Right lung (tissue), 5 donors: ENCODE data around the gene PNKP. TPM values are rescaled to one million over a fixed set of nuclear protein-coding genes. Genes with fewer than 3 reads are reported as not detected.

Source experiments
- DNase-seq, 2 donors: peaks; one replicate each; pipeline ENCODE4 v3.0.0-alpha.2; 2013
- polyA plus RNA-seq, 5 donors: library from polyadenylated mRNA; unstranded; fragments of 120-200 nt; gene quantifications; one replicate each; pipeline versions ENCODE4 v1.2.1 to v1.2.3, GENCODE V29; 2013; ENCODE audit warnings: inconsistent platforms in 1 of 5, low replicate concordance in 1 of 5; ENCODE audit not compliant: insufficient read length in 5 of 5, insufficient read depth in 1 of 5

Gene PNKP
- polyA plus RNA-seq, 5 donors, result 54.1 to 76.4 (median 59.0) TPM

- no peak for DNase-seq
Measured at GRCh38 chr19:49891393-49891792, 24.0 kb upstream of the PNKP start.

DNA sequence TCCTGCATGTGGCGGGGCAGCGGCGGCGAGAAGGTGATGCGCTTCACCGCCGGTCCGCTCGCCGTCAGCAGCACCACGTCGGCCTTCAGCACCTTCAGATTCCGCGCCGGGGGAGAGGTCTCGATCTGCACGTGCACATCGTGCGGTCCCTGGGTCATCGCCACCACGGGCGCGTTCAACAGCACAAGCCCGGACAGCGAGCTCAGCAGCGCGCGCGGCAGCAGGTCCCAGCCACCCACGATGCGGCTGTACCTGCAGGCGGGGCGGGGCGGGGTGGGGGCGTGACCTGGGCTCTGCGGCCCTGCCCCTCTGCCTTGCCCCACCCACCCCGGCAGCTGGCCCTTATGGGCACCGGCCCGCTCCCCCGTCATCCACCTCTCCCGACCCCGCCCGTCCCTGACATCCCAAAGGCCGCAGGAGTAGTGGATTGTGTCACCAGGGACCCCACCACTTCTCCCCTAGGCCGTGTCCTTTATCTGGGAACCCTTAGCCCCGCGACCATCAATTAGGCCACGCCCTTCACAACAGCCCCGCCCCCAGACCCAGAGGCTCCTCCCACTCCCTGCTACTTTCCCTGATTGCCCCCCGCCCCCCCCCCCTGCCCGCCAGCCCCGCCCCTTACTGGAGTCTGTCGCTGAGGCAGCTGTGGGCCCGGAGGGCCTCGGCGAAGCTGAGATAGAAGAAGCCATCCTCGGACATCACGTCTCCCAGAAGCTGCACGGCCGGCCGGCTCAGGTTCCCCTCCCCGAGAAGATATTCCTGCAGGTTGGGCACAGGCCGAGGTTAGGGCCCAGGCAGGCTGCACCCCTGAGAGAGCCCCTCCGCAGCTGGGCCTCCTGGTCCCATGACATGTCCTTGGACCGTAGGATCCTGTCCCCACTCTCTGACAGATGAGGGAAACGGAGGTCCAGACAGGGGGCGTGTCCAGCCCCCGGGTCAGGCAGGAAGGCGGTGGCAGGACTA lies 23.3 kb upstream of the PNKP start:
- no peak for DNase-seq

- peak; percentile 75 to 76 for DNase-seq
Measured at GRCh38 chr19:49889687-49890348, 22.4 kb upstream of the PNKP start.

DNA sequence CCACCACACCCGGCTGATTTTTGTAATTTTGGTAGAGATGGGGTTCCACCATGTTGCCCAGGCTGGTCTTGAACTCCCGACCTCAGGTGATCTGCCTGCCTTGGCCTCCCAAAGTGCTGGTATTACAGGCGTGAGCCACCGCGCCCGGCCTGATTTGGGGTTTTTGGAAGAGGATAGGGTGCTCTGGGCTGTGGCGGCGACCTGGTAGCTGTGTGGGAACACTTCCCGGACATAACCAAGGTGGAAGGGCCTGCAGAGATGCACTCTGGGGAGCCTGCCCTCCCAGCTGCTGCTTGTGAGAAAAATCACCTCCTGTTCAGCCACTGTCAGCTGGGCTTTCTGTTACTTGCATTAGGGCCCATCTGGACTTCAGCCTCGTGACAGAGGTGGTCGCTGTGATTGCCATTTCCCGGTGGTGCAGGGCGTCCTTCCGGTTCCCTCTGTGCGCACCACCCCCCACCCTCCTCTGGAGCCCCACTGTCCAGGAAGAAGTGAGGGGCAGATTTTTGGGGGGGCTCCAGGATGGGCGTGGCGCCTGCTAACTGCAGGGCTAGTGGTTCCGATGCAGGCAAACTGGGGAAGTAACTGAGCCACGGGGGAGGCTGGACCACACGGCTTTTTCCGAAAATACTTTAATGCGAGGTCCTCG lies 21.8 kb upstream of the PNKP start:
- DNase-seq, result no peak

DNA sequence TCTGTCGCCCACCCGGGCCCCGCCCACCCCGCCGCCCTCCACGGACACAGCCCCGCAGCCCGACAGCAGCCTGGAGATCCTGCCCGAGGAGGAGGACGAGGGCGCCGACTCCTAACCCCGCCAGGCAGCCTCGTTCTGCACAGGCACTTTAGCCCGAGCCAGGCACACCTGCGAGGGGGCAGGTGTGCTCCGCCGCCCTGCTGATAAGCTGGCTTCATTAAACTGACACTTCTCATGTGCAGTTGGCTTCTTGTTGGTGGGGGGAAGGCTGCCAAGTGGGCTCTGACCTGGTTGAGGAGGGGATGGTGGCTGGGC lies 21.1 kb upstream of the PNKP start:
- DNase-seq, result no peak

DNA sequence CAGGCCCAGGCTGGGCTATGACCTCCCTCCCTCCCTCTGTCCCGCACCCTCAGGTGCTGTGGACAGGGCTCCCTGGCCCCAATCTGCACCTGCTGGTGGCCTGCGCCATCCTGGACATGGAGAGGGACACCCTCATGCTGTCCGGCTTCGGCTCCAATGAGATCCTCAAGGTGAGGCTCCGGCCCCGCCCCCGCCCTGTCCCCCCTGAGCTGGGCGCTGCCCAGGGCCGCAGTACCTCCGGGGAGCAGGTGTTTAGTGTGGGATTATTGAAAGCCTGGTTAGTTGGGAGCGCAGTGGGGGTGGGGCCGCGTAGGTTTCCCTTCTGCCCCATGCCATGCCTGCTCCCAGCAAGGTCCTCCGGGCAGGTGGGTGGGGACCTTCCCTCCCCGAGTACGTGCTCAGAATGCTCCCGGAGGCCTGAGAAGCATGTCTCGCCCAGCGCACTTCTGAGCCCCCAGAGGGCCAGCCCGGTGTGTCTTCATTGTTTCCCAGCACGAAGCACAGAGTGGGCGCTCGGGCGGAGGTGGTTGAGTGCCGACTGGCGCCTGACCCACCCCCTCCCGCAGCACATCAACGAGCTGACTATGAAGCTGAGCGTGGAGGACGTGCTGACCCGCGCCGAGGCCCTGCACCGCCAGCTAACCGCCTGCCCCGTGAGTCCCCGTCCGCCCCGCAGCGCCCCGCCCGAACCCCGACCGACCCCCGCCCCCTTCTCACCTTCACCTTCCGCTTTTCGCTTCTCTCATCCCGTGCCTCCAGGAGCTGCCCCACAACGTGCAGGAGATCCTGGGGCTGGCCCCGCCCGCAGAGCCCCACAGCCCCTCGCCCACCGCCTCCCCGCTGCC lies 20.5 kb upstream of the PNKP start:
- DNase-seq, result no peak

DNA sequence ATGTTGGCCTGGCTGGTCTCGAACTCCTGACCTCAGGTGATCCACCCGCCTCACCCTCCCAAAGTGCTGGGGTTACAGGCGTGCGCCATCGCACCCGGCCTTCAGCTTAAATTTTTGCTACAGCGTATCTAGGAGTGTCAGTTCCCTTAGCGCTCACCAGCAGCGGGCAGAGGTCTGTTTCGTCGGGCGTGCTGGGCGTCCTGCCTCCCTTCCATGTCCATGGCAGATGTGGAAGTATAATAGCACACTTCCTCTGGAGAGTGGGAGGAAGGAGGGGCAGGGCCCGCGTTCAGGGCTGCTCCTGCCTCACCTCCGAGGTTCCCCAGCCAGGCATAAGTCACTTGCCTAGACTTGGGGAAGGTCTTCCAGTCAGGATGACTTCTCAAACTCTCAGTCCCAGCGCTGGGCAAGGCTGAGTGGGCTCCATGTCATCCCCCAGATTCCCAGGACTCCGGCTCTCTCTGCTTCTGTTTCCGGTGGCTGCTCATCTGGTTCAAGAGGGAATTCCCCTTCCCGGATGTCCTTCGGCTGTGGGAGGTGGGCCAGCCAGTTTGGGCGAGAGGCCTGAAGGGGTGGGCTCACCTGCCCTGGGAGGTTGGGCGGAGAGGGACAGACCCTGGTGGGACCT lies 19.8 kb upstream of the PNKP start:
- no peak for DNase-seq

- DNase-seq, result no peak
Measured at GRCh38 chr19:49884760-49885159, 17.4 kb upstream of the PNKP start.

- DNase-seq, result no peak
Measured at GRCh38 chr19:49884109-49884508, 16.7 kb upstream of the PNKP start.

- no peak for DNase-seq
Measured at GRCh38 chr19:49883094-49883493, 15.7 kb upstream of the PNKP start.

DNA sequence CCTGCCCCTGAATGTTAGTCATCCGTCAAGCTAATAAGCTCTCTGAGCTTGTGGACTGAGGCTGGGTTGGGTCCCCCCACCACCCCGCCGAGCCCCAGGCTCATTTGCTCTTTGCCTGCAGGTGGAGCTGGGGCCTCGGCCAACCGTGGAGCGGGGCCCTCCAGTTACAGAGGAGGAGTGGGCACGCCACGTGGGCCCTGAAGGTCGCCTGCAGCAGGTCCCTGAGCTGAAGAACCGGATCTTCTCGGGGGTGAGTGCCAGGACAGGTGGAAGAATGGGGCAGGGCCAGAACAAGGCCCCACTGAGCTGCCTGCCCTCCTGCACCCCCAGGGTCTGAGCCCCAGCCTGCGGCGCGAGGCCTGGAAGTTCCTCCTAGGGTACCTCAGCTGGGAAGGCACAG lies 15.3 kb upstream of the PNKP start:
- DNase-seq, result no peak

DNA sequence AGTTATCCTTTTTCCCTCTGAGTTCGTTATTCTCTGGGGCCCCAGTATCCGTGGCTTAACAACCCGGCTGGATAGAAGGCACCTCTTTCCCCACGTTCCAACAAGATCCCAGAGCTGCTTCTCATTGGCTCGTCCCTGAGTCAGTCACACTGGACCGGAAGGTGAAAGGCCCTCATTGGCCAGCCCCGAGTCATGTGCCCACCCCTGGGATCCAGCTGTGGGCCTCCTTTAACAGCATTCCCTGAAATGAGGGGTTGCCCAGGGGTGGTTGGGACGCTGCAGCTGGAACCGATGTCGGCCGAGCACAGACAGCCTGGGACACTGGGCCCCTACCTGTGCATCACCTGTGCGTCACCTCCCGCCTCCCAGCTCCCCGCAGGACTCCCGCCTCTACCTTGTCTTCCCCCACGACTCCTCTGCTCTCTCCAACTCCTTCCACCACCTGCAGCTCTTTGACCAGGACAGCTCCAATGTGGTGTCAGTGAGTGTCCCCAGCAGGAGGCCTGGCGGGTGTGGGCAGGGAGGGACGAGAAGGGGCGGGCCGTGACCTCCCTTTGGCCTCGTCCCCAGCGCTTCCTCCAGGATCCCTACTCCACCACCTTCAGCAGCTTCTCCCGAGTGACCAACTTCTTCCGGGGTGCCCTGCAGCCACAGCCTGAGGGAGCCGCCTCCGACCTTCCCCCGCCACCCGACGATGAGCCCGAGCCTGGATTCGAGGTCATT lies 14.5 kb upstream of the PNKP start:
- no peak for DNase-seq

DNA sequence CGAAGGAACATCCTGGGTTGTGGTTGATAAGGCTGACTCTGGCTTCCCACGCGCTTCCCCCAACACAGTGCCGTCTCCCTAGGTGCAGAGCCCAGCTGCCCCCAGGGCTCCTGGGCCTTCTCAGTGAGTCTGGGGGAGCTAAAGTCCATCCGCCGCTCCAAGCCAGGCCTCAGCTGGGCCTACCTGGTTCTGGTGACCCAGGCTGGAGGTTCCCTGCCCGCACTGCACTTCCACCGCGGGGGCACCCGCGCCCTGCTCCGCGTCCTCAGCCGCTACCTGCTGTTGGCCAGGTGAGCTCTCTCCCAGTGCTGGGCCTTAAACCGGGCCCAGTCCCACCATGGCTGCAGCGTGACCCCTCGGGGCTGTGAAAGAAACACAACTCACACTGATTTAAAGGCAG lies 13.8 kb upstream of the PNKP start:
- DNase-seq, result no peak

GRCh38 chr19:49880162-49880869 lies 12.9 kb upstream of the PNKP start:
- DNase-seq, result no peak

- no peak for DNase-seq
Measured at GRCh38 chr19:49879243-49879963, 12.0 kb upstream of the PNKP start.

DNA sequence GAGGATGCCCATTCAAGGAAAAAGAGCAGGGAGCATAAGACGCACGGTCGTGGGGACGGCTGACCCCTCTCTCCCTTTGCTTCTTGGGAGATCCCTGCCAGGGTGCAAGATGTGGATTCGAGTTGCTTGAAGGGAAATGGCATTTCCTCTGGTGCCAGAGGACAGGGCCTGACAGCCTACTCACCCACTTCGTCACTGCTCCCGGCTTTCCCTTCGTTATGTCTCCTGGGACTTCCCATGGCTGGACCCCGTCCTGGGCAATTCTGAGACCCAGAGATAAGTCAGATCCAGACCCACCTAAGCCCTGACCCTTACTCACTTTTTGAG lies 11.3 kb upstream of the PNKP start:
- no peak for DNase-seq

DNA sequence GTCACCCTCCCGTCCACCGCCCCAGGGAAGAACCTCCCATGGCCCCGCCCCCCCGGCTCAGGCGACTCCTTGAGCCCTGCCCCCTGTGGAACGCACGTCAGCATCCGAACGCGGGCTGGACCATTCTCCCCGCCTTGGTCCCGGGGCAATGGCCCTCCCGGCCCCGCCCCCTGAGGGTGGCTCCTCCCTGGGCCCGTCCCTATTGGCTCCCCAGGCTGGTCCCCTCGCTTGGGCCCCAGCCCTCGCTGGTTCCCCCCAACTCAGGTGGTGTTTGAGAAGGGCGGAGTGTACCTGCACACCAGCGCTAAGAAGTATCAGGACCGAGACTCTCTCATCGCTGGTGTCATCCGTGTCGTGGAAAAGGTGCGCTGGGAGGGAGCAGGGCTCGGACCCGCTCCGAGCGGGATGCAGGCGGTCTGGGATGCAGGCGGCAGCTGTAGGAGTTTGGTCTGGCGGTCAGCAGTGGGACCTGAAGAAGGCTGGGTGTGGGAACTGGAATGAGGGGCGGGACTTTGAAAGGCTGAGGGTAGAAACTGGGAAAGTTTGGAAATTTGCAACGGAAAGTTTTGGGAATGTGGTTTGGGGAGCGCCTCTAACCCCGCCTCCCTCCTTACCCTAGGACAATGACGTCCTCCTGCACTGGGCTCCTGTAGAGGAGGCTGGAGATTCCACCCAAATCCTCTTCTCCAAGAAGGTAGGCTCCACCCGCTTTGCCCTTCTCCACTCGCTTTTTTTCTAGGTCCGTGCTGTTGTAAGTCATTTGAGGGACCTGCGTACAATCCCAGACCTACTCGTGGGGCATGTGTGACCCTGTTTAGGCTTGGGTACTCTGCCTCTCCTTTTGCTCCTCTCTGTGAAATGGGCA lies 10.7 kb upstream of the PNKP start:
- DNase-seq, result peak; percentile 98
